SH-SY5Y (cell line): ENCODE measurements around the gene MOCS1.
A peak's percentile ranks its signal among the peaks of the same experiment; 100 is the strongest.

Experiments used
- GATA2 ChIP-seq: IDR thresholded peaks from 2 replicates; pipeline ENCODE4 v1.6.1; 2011; ENCODE audit warnings: mild to moderate bottlenecking, low read depth, low read length
- GATA3 ChIP-seq: IDR thresholded peaks from 2 replicates; pipeline ENCODE4 v1.6.1; 2011; ENCODE audit warnings: low read depth, mild to moderate bottlenecking, low read length, moderate library complexity

DNA sequence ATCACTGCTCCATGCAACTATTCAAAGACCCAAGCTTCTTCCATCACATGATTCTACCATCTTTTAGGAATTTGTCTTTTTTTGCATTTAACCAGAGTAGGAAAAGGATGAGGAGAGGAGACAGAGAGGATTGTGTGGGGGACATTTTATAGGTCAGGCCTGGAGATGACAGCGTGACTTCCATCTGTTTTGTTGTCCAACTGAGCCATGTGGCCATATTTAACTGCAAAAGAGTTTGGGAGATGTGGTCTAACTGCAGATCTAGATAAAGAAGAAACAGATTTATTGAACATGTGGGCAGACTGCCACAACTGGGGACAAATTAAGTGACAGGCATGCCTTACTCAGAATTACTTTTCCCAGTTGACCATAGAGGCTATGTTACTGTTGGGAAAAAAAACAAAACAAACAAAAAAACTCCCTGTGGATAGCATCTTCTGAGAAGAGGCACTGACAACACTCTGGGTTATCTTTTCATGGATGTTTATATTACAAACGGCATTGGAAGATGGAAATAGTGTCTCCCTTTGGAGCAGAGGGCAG lies 18.9 kb upstream of the MOCS1 start:
- TF ChIP-seq GATA2 = peak; percentile 54
- TF ChIP-seq GATA3 = peak; percentile 47; the same call in 1 of the 2 replicates
